Hematopoietic multipotent progenitor cell (in vitro differentiated cells): Measurements from ENCODE around the gene S1PR4. TPM values are rescaled to one million over a fixed set of nuclear protein-coding genes. Genes with fewer than 3 reads are reported as not detected.
"Not testable (repeated sequence)": the region's sequence is repeated elsewhere in the genome, so short reads cannot be mapped to it uniquely, and the experiment has no call there.

Source experiments
- DNase-seq, 3 donors: peaks; one replicate each; pipeline ENCODE4 v3.0.0-alpha.2; 2011 to 2015; ENCODE audit warnings: low read depth in 2 of 3, low spot score in 2 of 3
- total RNA-seq: library from RNA; depleted of rRNA; stranded (reverse); fragments of >200 nt; gene quantifications from one replicate; pipeline ENCODE4 v1.2.3, GENCODE V29; 2012

S1PR4 gene
- total RNA-seq, 1 donor = 331 TPM

GRCh38 chr19:3176715-3177501, 1.7 kb upstream of the S1PR4 start:
- peak in 2 of 3 donors; percentile 66 to 75 for DNase-seq

GRCh38 chr19:3178973-3179738, 587 bp downstream of the S1PR4 start:
- DNase-seq = no peak

GRCh38 chr19:3179739-3180293, 1.2 kb downstream of the S1PR4 start:
- DNase-seq = no peak

- DNase-seq = no peak
Observed at GRCh38 chr19:3183721-3184641, 5.4 kb downstream of the S1PR4 start.

- DNase-seq = no peak
Observed at GRCh38 chr19:3184847-3185460, 6.4 kb downstream of the S1PR4 start.

- peak; percentile 91 to 95 (median 95) for DNase-seq
Observed at GRCh38 chr19:3185461-3186159, 7.0 kb downstream of the S1PR4 start, which contains the start of gene NCLN. NCLN (plus strand) TSS chr19:3185930; CDS start chr19:3186031, 101 bp downstream.

GRCh38 chr19:3186160-3186688, 7.7 kb downstream of the S1PR4 start:
- DNase-seq = no peak

- DNase-seq = no peak
Observed at GRCh38 chr19:3186891-3187661, 8.5 kb downstream of the S1PR4 start.

- no peak for DNase-seq
Observed at GRCh38 chr19:3187662-3188511, 9.3 kb downstream of the S1PR4 start.

GRCh38 chr19:3188627-3189596, 10.3 kb downstream of the S1PR4 start:
- no peak for DNase-seq

- no peak for DNase-seq
Observed at GRCh38 chr19:3189702-3190469, 11.3 kb downstream of the S1PR4 start.

- DNase-seq = no peak
Observed at GRCh38 chr19:3190470-3190770, 11.9 kb downstream of the S1PR4 start.

GRCh38 chr19:3190921-3191805, 12.6 kb downstream of the S1PR4 start:
- no peak for DNase-seq

- not testable (repeated sequence) for DNase-seq
Observed at GRCh38 chr19:3191806-3192104, 13.2 kb downstream of the S1PR4 start.

- no peak for DNase-seq
Observed at GRCh38 chr19:3192228-3192635, 13.7 kb downstream of the S1PR4 start.
